Neural cell (in vitro differentiated cells): ENCODE data around the gene KRT37. TPM values are rescaled to one million over a fixed set of nuclear protein-coding genes. Genes with fewer than 3 reads are reported as not detected.

Source experiments
- H2AFZ ChIP-seq: fragments of 200-600, 300-800 bp; sonication (generic), shearing (Covaris generic); 2 replicates; pipeline ENCODE4 v1.6.0; 2014; ENCODE audit warnings: low read depth, mild to moderate bottlenecking, antibody characterized with exemption, low read length, moderate library complexity
- H3F3A ChIP-seq: fragments of 200-600 bp; shearing (Covaris generic); 2 replicates; pipeline ENCODE4 v1.6.1; 2016; ENCODE audit warnings: mild to moderate bottlenecking, moderate library complexity, mixed read lengths, antibody characterized with exemption, low read length; ENCODE audit not compliant: insufficient read depth, poor library complexity, severe bottlenecking
- H3K27ac ChIP-seq: fragments of 200-600, 300-800 bp; sonication (generic), shearing (Covaris generic); 2 replicates; pipeline ENCODE4 v1.5.1; 2014; ENCODE audit warnings: mild to moderate bottlenecking, low read length, moderate library complexity
- H3K27me3 ChIP-seq: fragments of 300-800, 200-600 bp; sonication (generic), shearing (Covaris generic); 2 replicates; pipeline ENCODE4 v1.6.0; 2014; ENCODE audit warnings: mild to moderate bottlenecking, low read depth, low read length, moderate library complexity; ENCODE audit not compliant: insufficient read depth
- H3K36me3 ChIP-seq: fragments of 300-800, 200-600 bp; sonication (generic), shearing (Covaris generic); 2 replicates; pipeline ENCODE4 v1.5.1; 2014; ENCODE audit warnings: mild to moderate bottlenecking, antibody characterized with exemption, low read length, moderate library complexity; ENCODE audit not compliant: insufficient read depth
- H3K4me2 ChIP-seq: fragments of 300-800, 200-600 bp; sonication (generic), shearing (Covaris generic); 2 replicates; pipeline ENCODE4 v1.6.0; 2014; ENCODE audit warnings: mild to moderate bottlenecking, low read length
- H3K4me3 ChIP-seq: fragments of 300-800, 200-600 bp; sonication (generic), shearing (Covaris generic); 2 replicates; pipeline ENCODE4 v1.5.1; 2014; ENCODE audit warnings: mild to moderate bottlenecking, low read length, moderate library complexity
- H3K79me2 ChIP-seq: fragments of 200-600 bp; shearing (Covaris generic); replicated peaks from 2 replicates; pipeline ENCODE4 v1.6.0; 2014; ENCODE audit warnings: mild to moderate bottlenecking, low read length, moderate library complexity; ENCODE audit not compliant: insufficient read depth
- H3K9ac ChIP-seq: fragments of 300-800, 200-600 bp; sonication (generic), shearing (Covaris generic); 2 replicates; pipeline ENCODE4 v1.6.1; 2016; ENCODE audit warnings: mild to moderate bottlenecking, low read length, mixed read lengths
- H3K9me2 ChIP-seq: fragments of 200-600 bp; shearing (Covaris generic); 2 replicates; pipeline ENCODE4 v1.6.1; 2016; ENCODE audit warnings: mild to moderate bottlenecking, low read length, mixed read lengths; ENCODE audit not compliant: insufficient read depth
- H3K9me3 ChIP-seq: fragments of 200-600, 300-800 bp; sonication (generic), shearing (Covaris generic); 2 replicates; pipeline ENCODE4 v1.6.1; 2016; ENCODE audit warnings: mild to moderate bottlenecking, mixed run types, low read length, moderate library complexity, mixed read lengths
- H4K20me1 ChIP-seq: fragments of 200-600 bp; shearing (Covaris generic); 2 replicates; pipeline ENCODE4 v1.6.1; 2016; ENCODE audit warnings: mild to moderate bottlenecking, mixed run types; ENCODE audit not compliant: insufficient read depth
- CTCF ChIP-seq: fragments of 450-650 bp; IDR thresholded peaks from 2 replicates; pipeline ENCODE4 v1.5.1; 2014; ENCODE audit warnings: antibody characterized with exemption, mild to moderate bottlenecking, moderate library complexity; ENCODE audit not compliant: poor library complexity, severe bottlenecking
- EP300 ChIP-seq: fragments of 450-650 bp; conservative IDR thresholded peaks from 2 replicates; pipeline ENCODE4 v1.6.1; 2014; ENCODE audit warnings: antibody characterized with exemption, mild to moderate bottlenecking, moderate library complexity; ENCODE audit not compliant: poor library complexity, severe bottlenecking
- EZH2 ChIP-seq: fragments of 200-600, 300-800 bp; shearing (Covaris generic), sonication (generic); IDR thresholded peaks from 2 replicates; pipeline ENCODE4 v1.6.1; 2014; ENCODE audit warnings: antibody characterized with exemption, low read length, borderline replicate concordance, mild to moderate bottlenecking; ENCODE audit not compliant: insufficient read depth, poor library complexity, severe bottlenecking
- MXI1 ChIP-seq: fragments of 450-650 bp; conservative IDR thresholded peaks from 2 replicates; pipeline ENCODE4 v1.6.1; 2014; ENCODE audit warnings: antibody characterized with exemption, mild to moderate bottlenecking; ENCODE audit not compliant: poor library complexity, severe bottlenecking
- POLR2AphosphoS5 ChIP-seq: IDR thresholded peaks from 2 replicates; pipeline ENCODE4 v1.6.1; 2012
- RAD21 ChIP-seq: fragments of 450-650 bp; conservative IDR thresholded peaks from 2 replicates; pipeline ENCODE4 v1.6.1; 2014; ENCODE audit warnings: antibody characterized with exemption, mild to moderate bottlenecking, moderate library complexity
- REST ChIP-seq: IDR thresholded peaks from 2 replicates; pipeline ENCODE4 v1.6.1; 2012; ENCODE audit warnings: borderline replicate concordance
- SMC3 ChIP-seq: fragments of 450-650 bp; conservative IDR thresholded peaks from 2 replicates; pipeline ENCODE4 v1.6.1; 2014; ENCODE audit warnings: antibody characterized with exemption, mild to moderate bottlenecking, moderate library complexity; ENCODE audit not compliant: poor library complexity
- TAF1 ChIP-seq: IDR thresholded peaks from 2 replicates; pipeline ENCODE4 v1.6.1; 2012; ENCODE audit warnings: low read depth
- polyA minus RNA-seq: library from RNA; depleted of rRNA, polyadenylated mRNA; stranded (reverse); fragments of >200 nt; gene quantifications from 2 replicates; pipeline ENCODE4 v1.2.3, GENCODE V29; 2014
- polyA plus RNA-seq: library from polyadenylated mRNA; depleted of rRNA; stranded (reverse); fragments of >200 nt; gene quantifications from 2 replicates; pipeline ENCODE4 v1.2.3, GENCODE V29; 2014

KRT37 gene
- polyA plus RNA-seq (not detected in 2 replicates), polyA minus RNA-seq (not detected in 2 replicates)

- TF ChIP-seq EZH2, result no peak
- no peak for TF ChIP-seq RAD21
- no peak for TF ChIP-seq EP300
- TF ChIP-seq SMC3, result no peak
- TF ChIP-seq POLR2AphosphoS5, result no peak
- no peak for TF ChIP-seq REST
- TF ChIP-seq TAF1, result no peak
- no peak for TF ChIP-seq CTCF
- TF ChIP-seq MXI1, result no peak
- H3K27ac ChIP-seq, result no peak within 1 kb of the TSS
- no peaks in the 10 kb centered on the region for H3K9me2 ChIP-seq
- H3K9me3 ChIP-seq, result no peaks in the 10 kb centered on the region
- no peaks in the 10 kb centered on the region for H3K36me3 ChIP-seq
- no peaks in the 10 kb centered on the region for H3K79me2 ChIP-seq
- no peaks in the 10 kb centered on the region for H3F3A ChIP-seq
- no peak within 1 kb of the TSS for H2AFZ ChIP-seq
- no peak within 1 kb of the TSS for H3K9ac ChIP-seq
- no peak within 1 kb of the TSS for H3K4me3 ChIP-seq
- no peaks in the 10 kb centered on the region for H3K27me3 ChIP-seq
- H3K4me2 ChIP-seq, result no peak within 1 kb of the TSS
- H4K20me1 ChIP-seq, result no peaks in the 10 kb centered on the region
These were observed at the start of gene KRT37 for GRCh38 chr17:41424111-41424635. Gene KRT37 (minus strand): TSS chr17:41424585. CDS start chr17:41424523, 62 bp downstream.

- H3K27ac ChIP-seq, result no peak overlapping the region
- no peak overlapping the region for H3K9ac ChIP-seq
- no peaks in the 10 kb centered on the region for H3K79me2 ChIP-seq
- no peak overlapping the region for H2AFZ ChIP-seq
- H3K36me3 ChIP-seq, result no peaks in the 10 kb centered on the region
- no peaks in the 10 kb centered on the region for H3K9me2 ChIP-seq
- H3K4me3 ChIP-seq, result no peak overlapping the region
- no peak overlapping the region for H3K4me2 ChIP-seq
- TF ChIP-seq TAF1 (no peak), REST (no peak), CTCF (no peak), RAD21 (no peak), EP300 (no peak), EZH2 (no peak), MXI1 (no peak), SMC3 (no peak), POLR2AphosphoS5 (no peak)
- no peaks in the 10 kb centered on the region for H4K20me1 ChIP-seq
- no peaks in the 10 kb centered on the region for H3F3A ChIP-seq
- H3K9me3 ChIP-seq, result no peaks in the 10 kb centered on the region
- H3K27me3 ChIP-seq, result no peaks in the 10 kb centered on the region
These were observed 44.0 kb upstream of the KRT37 start for GRCh38 chr17:41468346-41468745.
